Activated B cell treated with CpG ODN at 0.5 μM for 24 hours (primary cell): Measurements from ENCODE around the gene LMAN1. TPM values are rescaled to one million over a fixed set of nuclear protein-coding genes. Genes with fewer than 3 reads are reported as not detected.

Source experiments
- ATAC-seq: fragments of 200-7000 bp; cut with Tn5 transposase; one replicate; pipeline ENCODE4 v1.10.0; 2021; ENCODE audit warnings: low read depth, mild to moderate bottlenecking, moderate library complexity
- CTCF ChIA-PET: fragments of 350-600 bp; sonication (Branson Sonifier 250); formaldehyde crosslinking; loops from one replicate; lab custom pipeline; 2021; ENCODE audit warnings: antibody characterized with exemption; lab: Charles Lee
- POLR2A ChIA-PET: fragments of 350-600 bp; sonication (Branson Sonifier 250); formaldehyde crosslinking; loops from one replicate; lab custom pipeline; 2021; ENCODE audit warnings: antibody characterized with exemption; lab: Charles Lee
- DNase-seq: peaks from one replicate; pipeline ENCODE4 v3.0.0; 2022
- H3K27ac Mint-ChIP-seq: one replicate; pipeline ENCODE4 v1.8.0; 2020; ENCODE audit warnings: mixed read lengths
- H3K27me3 Mint-ChIP-seq: one replicate; pipeline ENCODE4 v1.8.0; 2021; ENCODE audit warnings: mixed read lengths
- H3K36me3 Mint-ChIP-seq: one replicate; pipeline ENCODE4 v1.8.0; 2021; ENCODE audit warnings: low read depth, mixed read lengths
- H3K4me1 Mint-ChIP-seq: one replicate; pipeline ENCODE4 v1.8.0; 2021; ENCODE audit warnings: mixed read lengths
- H3K4me3 Mint-ChIP-seq: one replicate; pipeline ENCODE4 v1.8.0; 2020; ENCODE audit warnings: mild to moderate bottlenecking, mixed read lengths
- H3K9me3 Mint-ChIP-seq: one replicate; pipeline ENCODE4 v1.8.0; 2020; ENCODE audit warnings: mixed read lengths
- CTCF ChIP-seq: fragments of 200-600 bp; IDR thresholded peaks from one replicate; pipeline ENCODE4 v1.8.0; 2022; ENCODE audit warnings: antibody characterized with exemption, mild to moderate bottlenecking
- intact Hi-C: fragments of 100-400 bp; cut with micrococcal nuclease; formaldehyde crosslinking; loops from one replicate; pipeline ENCODE4 v1.15.1; 2024
- total RNA-seq: library from RNA; stranded (reverse); gene quantifications from 2 replicates; pipeline ENCODE4 v1.2.3, GENCODE V29; 2022

LMAN1 gene
- total RNA-seq, 1 donor from 2014 or later = 40.3 TPM

DNA sequence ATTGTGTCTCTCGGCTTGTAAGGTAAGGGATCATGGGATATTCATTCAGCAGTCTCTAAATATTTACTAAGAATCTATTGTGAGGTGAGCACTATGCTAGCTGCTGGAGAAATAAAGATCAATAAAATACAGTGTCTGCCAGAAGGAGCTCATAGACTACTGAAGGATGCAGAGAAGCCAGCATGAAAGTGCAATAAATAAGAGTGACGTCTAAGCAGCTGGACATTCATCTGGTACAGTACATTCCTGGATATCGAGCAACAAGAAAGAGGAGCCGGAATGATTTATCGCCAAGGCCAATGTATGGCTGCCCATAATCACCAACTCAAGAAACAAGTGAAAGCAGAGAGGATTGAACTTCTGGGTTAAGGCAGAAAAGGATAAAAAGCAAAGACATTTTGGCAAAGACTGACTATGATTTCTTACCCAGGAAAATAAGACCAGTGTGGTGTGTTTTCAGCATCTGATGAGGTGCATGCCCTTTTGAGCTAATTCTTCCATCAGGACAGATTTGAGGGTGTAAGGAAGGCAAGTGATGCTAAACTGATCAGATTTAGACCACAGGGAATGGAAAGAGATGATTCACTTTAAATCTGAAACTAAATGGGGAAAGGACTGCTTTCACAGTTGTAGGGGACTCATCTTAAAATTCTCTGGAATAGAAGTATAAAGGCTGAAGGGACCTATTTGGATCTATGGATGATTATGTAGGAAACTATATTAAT is 18.7 kb upstream of the LMAN1 start:
- Mint-ChIP-seq H3K27me3 (peaks cover 22% of the 10 kb centered on the region), H3K4me1 (peaks cover 5% of the 10 kb centered on the region), H3K36me3 (no peaks in the 10 kb centered on the region), H3K27ac (no peak overlapping the region), H3K9me3 (no peaks in the 10 kb centered on the region), H3K4me3 (no peak overlapping the region)
- ATAC-seq (no peak), DNase-seq (no peak)
- CTCF ChIA-PET = interaction anchor here (1.0 kb wide), 1 partner anchor 25 kb away, joined by 3 read pairs; no protein-coding TSS in a partner anchor
- POLR2A ChIA-PET = no interaction called here
- TF ChIP-seq CTCF = no peak
- intact Hi-C loops = no loop called here

DNA sequence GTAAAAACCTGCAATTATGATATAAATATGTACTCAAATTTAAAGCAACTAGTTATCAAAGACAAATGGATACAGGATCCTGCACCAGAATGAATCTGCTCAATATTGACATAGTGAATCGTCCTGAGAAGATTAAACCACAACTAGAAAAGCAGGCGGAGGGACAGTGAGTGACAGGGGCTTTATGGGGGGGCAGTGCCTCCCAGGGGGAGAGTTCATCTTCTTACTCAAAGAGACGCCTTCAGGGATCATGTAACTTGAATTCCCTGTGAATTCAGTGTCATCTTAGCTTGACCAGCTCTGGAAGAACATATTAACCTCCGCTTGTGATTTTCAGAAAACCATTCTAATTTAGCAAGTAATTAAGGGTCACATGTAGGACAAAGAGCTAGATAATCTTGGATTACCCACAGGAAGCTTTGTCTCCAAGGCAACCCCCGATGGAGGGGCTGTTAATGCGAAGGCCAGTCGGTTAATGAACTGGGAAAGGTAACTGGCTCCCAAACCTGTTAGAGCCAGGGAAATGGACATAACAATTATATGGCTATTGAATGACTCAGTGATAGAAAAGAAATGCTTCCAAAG is 17.4 kb upstream of the LMAN1 start:
- H3K27ac Mint-ChIP-seq = no peak overlapping the region
- peaks cover 26% of the 10 kb centered on the region for H3K27me3 Mint-ChIP-seq
- DNase-seq (no peak), ATAC-seq (no peak)
- no peaks in the 10 kb centered on the region for H3K9me3 Mint-ChIP-seq
- CTCF ChIA-PET = no interaction called here
- intact Hi-C loops = no loop called here
- POLR2A ChIA-PET = no interaction called here
- H3K4me3 Mint-ChIP-seq = no peak overlapping the region
- no peak for TF ChIP-seq CTCF
- H3K4me1 Mint-ChIP-seq = peaks cover 5% of the 10 kb centered on the region
- no peaks in the 10 kb centered on the region for H3K36me3 Mint-ChIP-seq

GRCh38 chr18:59374128-59374527 is 15.1 kb upstream of the LMAN1 start:
- no peaks in the 10 kb centered on the region for H3K9me3 Mint-ChIP-seq
- no peak for TF ChIP-seq CTCF
- H3K36me3 Mint-ChIP-seq = no peaks in the 10 kb centered on the region
- ChIA-PET CTCF (no interaction called here), POLR2A (no interaction called here)
- ATAC-seq (no peak), DNase-seq (no peak)
- H3K27me3 Mint-ChIP-seq = peaks cover 22% of the 10 kb centered on the region
- H3K4me3 Mint-ChIP-seq = no peak overlapping the region
- H3K27ac Mint-ChIP-seq = no peak overlapping the region
- intact Hi-C loops = no loop called here
- peaks cover 5% of the 10 kb centered on the region for H3K4me1 Mint-ChIP-seq

DNA sequence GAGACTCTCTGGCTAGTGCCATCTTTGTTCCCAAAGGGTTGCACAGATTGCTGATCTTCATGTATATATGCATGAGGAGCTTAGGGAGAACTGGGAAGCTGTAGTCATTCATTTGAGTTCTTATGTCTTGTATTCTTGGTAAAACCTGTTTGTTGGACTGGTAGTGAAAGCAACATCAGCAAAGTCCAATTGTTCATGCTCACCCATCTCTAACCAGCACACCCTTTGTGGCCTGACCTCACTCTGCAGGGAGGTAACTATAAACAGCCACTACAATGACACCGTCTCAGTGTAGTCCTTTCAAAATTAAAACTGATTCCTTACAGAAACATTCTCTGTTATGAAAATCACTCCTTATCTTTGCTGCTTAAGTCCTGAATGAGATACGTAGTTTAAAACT is 13.9 kb upstream of the LMAN1 start:
- ATAC-seq (no peak), DNase-seq (no peak)
- Mint-ChIP-seq H3K36me3 (no peaks in the 10 kb centered on the region), H3K4me3 (no peak overlapping the region), H3K27me3 (peaks cover 22% of the 10 kb centered on the region), H3K9me3 (no peaks in the 10 kb centered on the region), H3K4me1 (peaks cover 5% of the 10 kb centered on the region), H3K27ac (no peak overlapping the region)
- no peak for TF ChIP-seq CTCF
- ChIA-PET POLR2A (no interaction called here), CTCF (no interaction called here)
- intact Hi-C loops = no loop called here

DNA sequence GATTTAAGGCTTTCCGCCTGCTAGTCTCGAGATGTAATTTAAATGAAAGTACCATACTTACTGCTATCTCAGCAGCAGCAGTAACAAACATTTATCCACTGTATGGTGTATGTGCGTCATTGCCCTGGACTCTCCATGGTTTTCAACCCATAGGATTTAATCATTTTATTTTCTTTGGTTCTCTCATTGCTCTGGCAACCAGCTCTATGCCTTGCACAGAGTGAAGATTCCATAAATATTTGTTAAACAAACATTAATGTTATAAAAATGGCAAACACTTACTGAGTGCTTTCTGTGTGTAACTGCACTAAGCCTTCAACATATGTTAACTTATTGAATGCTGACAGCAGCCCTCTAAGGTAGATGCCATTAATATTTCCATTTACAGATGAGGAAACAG is 1.3 kb upstream of the LMAN1 start:
- Mint-ChIP-seq H3K9me3 (no peaks in the 10 kb centered on the region), H3K27ac (no peak overlapping the region), H3K27me3 (peaks cover 2% of the 10 kb centered on the region), H3K4me1 (peaks cover 35% of the 10 kb centered on the region), H3K4me3 (no peak overlapping the region), H3K36me3 (peaks cover 8% of the 10 kb centered on the region)
- DNase-seq (no peak), ATAC-seq (no peak)
- no peak for TF ChIP-seq CTCF
- ChIA-PET CTCF (no interaction called here), POLR2A (no interaction called here)
- intact Hi-C loops = no loop called here
